Spleen (tissue), 11 donors: ENCODE data around the gene NPC1L1. TPM values are rescaled to one million over a fixed set of nuclear protein-coding genes. Genes with fewer than 3 reads are reported as not detected.
"Not testable (repeated sequence)": the region's sequence is repeated elsewhere in the genome, so short reads cannot be mapped to it uniquely, and the experiment has no call there.

Source experiments
- DNase-seq: peaks from one replicate; pipeline ENCODE4 v3.0.0-alpha.2; 2020
- H3K27ac ChIP-seq, 8 donors: fragments of 200-600 bp; sonication (generic) in 7 of 8; 1 replicate in 4 of 8; 2 replicates in 4 of 8; pipeline versions ENCODE4 v1.5.0 to v1.8.0; 2016 to 2021; ENCODE audit warnings: inconsistent platforms in 4 of 8, mild to moderate bottlenecking in 4 of 8, moderate library complexity in 1 of 8
- H3K27me3 ChIP-seq, 7 donors: fragments of 200-600 bp; sonication (generic) in 6 of 7; replicated peaks in 1 of 7; 1 replicate in 4 of 7; 2 replicates in 3 of 7; pipeline versions ENCODE4 v1.5.0 to v1.8.0; 2016 to 2021; ENCODE audit warnings: inconsistent platforms in 3 of 7, mild to moderate bottlenecking in 1 of 7
- H3K36me3 ChIP-seq, 6 donors: fragments of 200-600 bp; sonication (generic) in 5 of 6; 1 replicate in 4 of 6; 2 replicates in 2 of 6; pipeline versions ENCODE4 v1.5.0 to v1.8.0; 2016 to 2021; ENCODE audit warnings: inconsistent platforms in 2 of 6
- H3K4me1 ChIP-seq, 6 donors: fragments of 200-600 bp; sonication (generic) in 5 of 6; 1 replicate in 3 of 6; 2 replicates in 3 of 6; pipeline versions ENCODE4 v1.5.0 to v1.8.0; 2016 to 2021; ENCODE audit warnings: inconsistent platforms in 3 of 6
- H3K4me3 ChIP-seq, 8 donors: fragments of 200-600 bp; sonication (generic) in 7 of 8; 1 replicate in 4 of 8; 2 replicates in 4 of 8; pipeline versions ENCODE4 v1.5.0 to v1.8.0; 2016 to 2021; ENCODE audit warnings: inconsistent platforms in 4 of 8, mild to moderate bottlenecking in 4 of 8, moderate library complexity in 2 of 8
- H3K9me3 ChIP-seq, 8 donors: fragments of 200-600 bp; sonication (generic) in 7 of 8; 1 replicate in 4 of 8; 2 replicates in 4 of 8; pipeline versions ENCODE4 v1.5.0 to v1.8.0; 2016 to 2021; ENCODE audit warnings: inconsistent platforms in 4 of 8
- CTCF ChIP-seq, 11 experiments: fragments of 200-600 bp in 7 of 11; fragments of 450-650 bp in 4 of 11; sonication (generic) in 4 of 11; IDR thresholded peaks in 8 of 11; conservative IDR thresholded peaks in 3 of 11; 1 replicate in 7 of 11; 2 replicates in 4 of 11; pipeline versions ENCODE4 v1.4.0 to v1.8.0; 2016 to 2021; ENCODE audit warnings: antibody characterized with exemption in 11 of 11, inconsistent platforms in 4 of 11, mild to moderate bottlenecking in 1 of 11
- POLR2A ChIP-seq, 3 donors: fragments of 450-650 bp; IDR thresholded peaks; one replicate each; pipeline ENCODE4 v1.5.1; 2017; ENCODE audit warnings: antibody characterized with exemption in 3 of 3, mild to moderate bottlenecking in 1 of 3
- POLR2AphosphoS5 ChIP-seq, 3 donors: sonication (generic); formaldehyde crosslinking; IDR thresholded peaks; one replicate each; pipeline ENCODE4 v1.5.1; 2017; ENCODE audit warnings: antibody characterized with exemption in 3 of 3
- WGBS, 5 donors: extraction: QIAGEN DNeasy Blood & Tissue Kit in 3 of 5; methylation state at CpG; one replicate each; pipeline versions ENCODE4 v1.1.5 to v1.1.7; 2013 to 2018; 5-methylcytosine and 5-hydroxymethylcytosine counted together
- intact Hi-C: fragments of 100-400 bp; cut with DNase I; formaldehyde crosslinking; loops from one replicate; pipeline ENCODE4 v1.15.0; 2023; ENCODE audit warnings: low total_unique reads
- polyA plus RNA-seq, 3 donors: library from polyadenylated mRNA; stranded (reverse); fragments of 200-250 nt; gene quantifications; one replicate each; pipeline ENCODE4 v1.2.1, GENCODE V29; 2013
- total RNA-seq, 7 donors: library from RNA; depleted of rRNA in 3 of 7; stranded (reverse); fragments of >200 nt in 3 of 7; fragmentation: NEBNext Ultra II Directional in 4 of 7; extraction: Animal tissue kit (Norgen Biotek cat#: 25700) in 4 of 7; gene quantifications; one replicate each; pipeline versions ENCODE4 v1.1.0 to v1.2.1, GENCODE V29; 2016 to 2021
- donor health status: healthy with polysubstance abuse.
- donor health status: DM: no; HTN: no; CAD: no; lungs with moderate emphysema.
- donor health status: DM: no; HTN: no; CAD: no.
- donor health status: Bipolar disorder and iron deficiency.
- donor health status: healthy.
- donor health status: DM: no; HTN: no; CAD: no.
- donor health status: DM: yes; HTN: yes; CAD: no.

Gene NPC1L1
- total and polyA plus RNA-seq, 10 donors: 0.02 to 0.07 (median 0.03) TPM; not detected in 6

- 70 to 81% (median 74%) methylated on average over 13 to 16 of the region's 16 CpGs for whole genome bisulfite sequencing, 5 donors
- H3K9me3 ChIP-seq: no peaks in the 10 kb centered on the region
- peak overlapping the region in 3 of 8 donors; percentile 34 to 57 (median 35) for H3K27ac ChIP-seq
- no peak overlapping the region for H3K4me3 ChIP-seq
- intact Hi-C loops: loop anchor here (10.0 kb wide), 1 partner anchor 331 kb away; no protein-coding TSS in a partner anchor
- H3K36me3 ChIP-seq: peaks cover 17 to 81% (median 75%) of the 10 kb centered on the region in 6 donors
- no peaks in the 10 kb centered on the region for H3K27me3 ChIP-seq
- peak; percentile 71 for DNase-seq
- TF ChIP-seq POLR2AphosphoS5 (IDR thresholded peaks at IDR 0.05): no peak
- no peak for TF ChIP-seq POLR2A (IDR thresholded peaks at IDR 0.05)
- TF ChIP-seq CTCF (IDR thresholded peaks at IDR 0.05 in 8 of 11, conservative IDR thresholded peaks at IDR 0.05 in 3 of 11): peak in 7 of 11 experiments; percentile 3 to 71 (median 49)
- peaks cover 0 to 27% (median 9%) of the 10 kb centered on the region in 6 donors for H3K4me1 ChIP-seq
Measured at GRCh38 chr7:44565795-44566559, 24.8 kb upstream of the NPC1L1 start.

- H3K4me3 ChIP-seq: no peak overlapping the region
- intact Hi-C loops: loop anchor here (10.0 kb wide), 1 partner anchor 330 kb away; no protein-coding TSS in a partner anchor
- H3K9me3 ChIP-seq: no peaks in the 10 kb centered on the region
- peak; percentile 92 for DNase-seq
- TF ChIP-seq POLR2AphosphoS5 (IDR thresholded peaks at IDR 0.05): peak; percentile 60 to 82 (median 63)
- peak; percentile 84 to 99 (median 97) for TF ChIP-seq CTCF (IDR thresholded peaks at IDR 0.05 in 8 of 11, conservative IDR thresholded peaks at IDR 0.05 in 3 of 11)
- TF ChIP-seq POLR2A (IDR thresholded peaks at IDR 0.05): no peak
- peaks cover 12 to 73% (median 68%) of the 10 kb centered on the region in 6 donors for H3K36me3 ChIP-seq
- no peaks in the 10 kb centered on the region for H3K27me3 ChIP-seq
- peaks cover 0 to 25% (median 9%) of the 10 kb centered on the region in 6 donors for H3K4me1 ChIP-seq
- WGBS, 5 donors: 67 to 82% (median 69%) methylated on average over 9 to 13 of the region's 13 CpGs
- peak overlapping the region in 2 of 8 donors; percentile 33 to 57 for H3K27ac ChIP-seq
Measured at GRCh38 chr7:44565097-44565794, 24.1 kb upstream of the NPC1L1 start.

GRCh38 chr7:44564606-44565005, 23.5 kb upstream of the NPC1L1 start:
- peaks cover 0 to 21% (median 9%) of the 10 kb centered on the region in 6 donors for H3K4me1 ChIP-seq
- no peaks in the 10 kb centered on the region for H3K9me3 ChIP-seq
- peak; percentile 42 for DNase-seq
- peaks cover 10 to 67% (median 61%) of the 10 kb centered on the region in 6 donors for H3K36me3 ChIP-seq
- H3K27me3 ChIP-seq: no peaks in the 10 kb centered on the region
- H3K27ac ChIP-seq: no peak overlapping the region
- intact Hi-C loops: loop anchor here (10.0 kb wide), 1 partner anchor 330 kb away; no protein-coding TSS in a partner anchor
- no peak overlapping the region for H3K4me3 ChIP-seq
- no peak for TF ChIP-seq POLR2A (IDR thresholded peaks at IDR 0.05)
- 93 to 97% (median 94%) methylated on average over 2 of the region's 2 CpGs for WGBS, 5 donors

- Histone ChIP-seq H3K4me3 (no peak overlapping the region), H3K27ac (no peak overlapping the region), H3K36me3 (peaks cover 2 to 53% (median 47%) of the 10 kb centered on the region in 6 donors), H3K27me3 (no peaks in the 10 kb centered on the region), H3K9me3 (no peaks in the 10 kb centered on the region), H3K4me1 (peaks cover 0 to 21% (median 9%) of the 10 kb centered on the region in 6 donors)
- intact Hi-C loops: loop anchor here (10.0 kb wide), 1 partner anchor 328 kb away; no protein-coding TSS in a partner anchor
- peak; percentile 64 for DNase-seq
- WGBS, 5 donors: 76 to 95% (median 79%) methylated on average over 3 of the region's 3 CpGs
- TF ChIP-seq CTCF (IDR thresholded peaks at IDR 0.05 in 8 of 11, conservative IDR thresholded peaks at IDR 0.05 in 3 of 11) (no peak), POLR2AphosphoS5 (IDR thresholded peaks at IDR 0.05) (peak in 2 of 3 donors; percentile 31 to 53), POLR2A (IDR thresholded peaks at IDR 0.05) (no peak)
Measured at GRCh38 chr7:44563171-44563679, 22.1 kb upstream of the NPC1L1 start.

GRCh38 chr7:44562622-44562962, 21.5 kb upstream of the NPC1L1 start:
- H3K9me3 ChIP-seq, H3K27me3 ChIP-seq, DNase-seq, H3K4me3 ChIP-seq, H3K27ac ChIP-seq: not testable (repeated sequence)
- intact Hi-C loops: loop anchor here (10.0 kb wide), 1 partner anchor 328 kb away; no protein-coding TSS in a partner anchor
- H3K4me1 ChIP-seq: peaks cover 0 to 21% (median 9%) of the 10 kb centered on the region in 6 donors
- peaks cover 0 to 47% (median 41%) of the 10 kb centered on the region in 6 donors for H3K36me3 ChIP-seq
- 89 to 94% (median 91%) methylated on average over 8 of the region's 8 CpGs for WGBS, 5 donors
